ENCODE results near the gene SKP1. TPM values are rescaled to one million over a fixed set of nuclear protein-coding genes. Genes with fewer than 3 reads are reported as not detected.
A peak's percentile ranks its signal among the peaks of the same experiment; 100 is the strongest.

Gene SKP1
- total and polyA plus RNA-seq, 9 of the 15 experiments (the other 6 are each of a cell fraction or from before 2014, with no cell fraction given): 301 to 2,109 (median 639) TPM

GRCh38 chr5:134145779-134146581 is 30.8 kb downstream of the SKP1 start (continued):
- no peak for TF ChIP-seq NONO (IDR thresholded peaks at IDR 0.05; ENCODE audit: low read depth in 2 of 2, low read length in 1 of 2)
- TF ChIP-seq RUNX1 (IDR thresholded peaks at IDR 0.05; ENCODE audit: low read depth): no peak
- no peak for TF ChIP-seq U2AF1 (optimal IDR thresholded peaks at IDR 0.05; ENCODE audit: low read depth, low read length)
- TF ChIP-seq HEY1 (CRISPR knock-in tag; IDR thresholded peaks at IDR 0.05; ENCODE audit: borderline replicate concordance): no peak
- TF ChIP-seq, protein P1, sequence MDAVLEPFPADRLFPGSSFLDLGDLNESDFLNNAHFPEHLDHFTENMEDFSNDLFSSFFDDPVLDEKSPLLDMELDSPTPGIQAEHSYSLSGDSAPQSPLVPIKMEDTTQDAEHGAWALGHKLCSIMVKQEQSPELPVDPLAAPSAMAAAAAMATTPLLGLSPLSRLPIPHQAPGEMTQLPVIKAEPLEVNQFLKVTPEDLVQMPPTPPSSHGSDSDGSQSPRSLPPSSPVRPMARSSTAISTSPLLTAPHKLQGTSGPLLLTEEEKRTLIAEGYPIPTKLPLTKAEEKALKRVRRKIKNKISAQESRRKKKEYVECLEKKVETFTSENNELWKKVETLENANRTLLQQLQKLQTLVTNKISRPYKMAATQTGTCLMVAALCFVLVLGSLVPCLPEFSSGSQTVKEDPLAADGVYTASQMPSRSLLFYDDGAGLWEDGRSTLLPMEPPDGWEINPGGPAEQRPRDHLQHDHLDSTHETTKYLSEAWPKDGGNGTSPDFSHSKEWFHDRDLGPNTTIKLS (IDR thresholded peaks at IDR 0.05; ENCODE audit: borderline replicate concordance, low read depth): no peak
- no peak for TF ChIP-seq CCNT2 (IDR thresholded peaks at IDR 0.05; ENCODE audit: borderline replicate concordance, extremely low read depth, insufficient read length, low read depth, low read length)
- no peak for TF ChIP-seq GATAD2B (IDR thresholded peaks at IDR 0.05; ENCODE audit: borderline replicate concordance)
- TF ChIP-seq JUND (IDR thresholded peaks at IDR 0.05; ENCODE audit: borderline replicate concordance, low read depth, low read length): peak; percentile 30; the same call in 1 of the 2 replicates
- TF ChIP-seq JUND (tag; IDR thresholded peaks at IDR 0.05; ENCODE audit: borderline replicate concordance, low read depth, low read length): no peak
- TF ChIP-seq PRDM10 (IDR thresholded peaks at IDR 0.05; ENCODE audit: partially characterized antibody): peak; percentile 21
- TF ChIP-seq RAD21 (CRISPR knock-in tag; conservative IDR thresholded peaks at IDR 0.05 in 1 of 2, IDR thresholded peaks at IDR 0.05 in 1 of 2): peak; percentile 41 to 64; a peak in 3 of 4 replicates
- TF ChIP-seq SUPT5H (IDR thresholded peaks at IDR 0.05): peak; percentile 3; the same call in 1 of the 2 replicates
- no peak for TF ChIP-seq ELF2 (CRISPR knock-in tag; IDR thresholded peaks at IDR 0.05)
- no peak for TF ChIP-seq FOS (IDR thresholded peaks at IDR 0.05; ENCODE audit: extremely low read depth, insufficient read length)
- no peak for TF ChIP-seq PURB (CRISPR knock-in tag; IDR thresholded peaks at IDR 0.05; ENCODE audit: low read depth)
- no peak for TF ChIP-seq USF2 (CRISPR knock-in tag; IDR thresholded peaks at IDR 0.05)
- no peak for TF ChIP-seq TEAD1 (CRISPR knock-in tag; IDR thresholded peaks at IDR 0.05)
- no peak for TF ChIP-seq CCAR2 (IDR thresholded peaks at IDR 0.05; ENCODE audit: low read depth, low read length)
- TF ChIP-seq ZBTB7A (IDR thresholded peaks at IDR 0.05; ENCODE audit: borderline replicate concordance, control insufficient read depth, low read depth, low read length): no peak
- TF ChIP-seq PKNOX1 (IDR thresholded peaks at IDR 0.05): peak; percentile 27; the same call in 1 of the 2 replicates

Measured in K562 (cell line).